ENCODE results near the gene SHANK2. TPM values are rescaled to one million over a fixed set of nuclear protein-coding genes. Genes with fewer than 3 reads are reported as not detected.
A peak's percentile ranks its signal among the peaks of the same experiment; 100 is the strongest.

Gene SHANK2
- total RNA-seq, 1 donor from 2014 or later, result 11.0 TPM

DNA sequence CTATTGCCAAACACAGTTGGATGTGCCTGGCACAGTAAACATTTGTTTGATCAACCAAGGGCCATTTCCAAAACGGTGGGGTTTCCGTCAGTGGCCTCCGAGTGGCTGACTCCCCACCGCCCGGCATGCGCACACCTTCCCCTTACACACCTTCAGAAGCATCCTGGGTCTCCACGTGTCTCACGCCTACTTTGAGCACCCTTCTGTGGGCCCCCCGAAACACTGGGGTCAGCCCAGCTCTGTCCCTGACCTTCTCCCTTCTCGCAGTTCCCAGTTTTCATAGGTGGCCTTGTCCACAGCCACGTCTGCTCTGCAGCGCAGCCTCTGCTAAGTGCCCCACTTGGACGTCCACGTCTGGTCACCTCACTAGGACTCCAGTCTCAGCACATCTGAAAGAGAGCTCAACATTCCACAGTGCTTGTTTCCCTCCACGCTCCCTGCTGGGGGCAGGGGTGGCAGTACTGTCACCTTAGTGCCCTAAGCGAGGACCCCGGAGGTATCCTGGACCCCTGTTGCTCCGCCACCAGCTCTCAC, 13.2 kb upstream of the SHANK2 start:
- intact Hi-C loops (cut with DNase I), result no loop called here
- H3K4me1 ChIP-seq, result no peaks in the 10 kb centered on the region
- no peaks in the 10 kb centered on the region for H3K36me3 ChIP-seq
- H3K27ac ChIP-seq, result no peak overlapping the region
- DNase-seq (ENCODE audit: extremely low spot score in 2 of 2), result peak in 1 of 2 donors; percentile 40
- TF ChIP-seq POLR2A (IDR thresholded peaks at IDR 0.05) (no peak), POLR2AphosphoS5 (IDR thresholded peaks at IDR 0.05; ENCODE audit: insufficient read depth in 1 of 2, low read depth in 1 of 2) (no peak)
- no peaks in the 10 kb centered on the region for H3K9me3 ChIP-seq
- no peak overlapping the region for H3K4me3 ChIP-seq
- H3K27me3 ChIP-seq, result no peaks in the 10 kb centered on the region

DNA sequence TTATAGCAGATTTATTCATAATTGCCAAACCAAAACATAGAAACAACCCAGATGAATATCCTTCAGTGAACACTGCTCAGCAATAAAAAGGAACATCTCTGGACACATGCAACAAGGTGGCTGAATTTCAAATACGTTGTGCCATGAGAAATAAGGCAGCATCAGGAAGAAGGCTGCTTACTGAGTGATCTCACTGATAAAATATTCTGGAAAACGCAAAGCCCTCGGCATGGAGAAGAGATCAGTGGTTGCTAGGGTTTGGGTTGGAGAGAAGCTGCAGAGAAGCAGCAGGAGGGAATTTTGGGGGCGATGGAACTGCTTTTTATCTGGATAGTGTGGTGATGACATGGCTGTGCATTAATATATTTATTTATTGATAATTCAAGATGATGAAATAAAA, 11.0 kb upstream of the SHANK2 start:
- no peaks in the 10 kb centered on the region for H3K9me3 ChIP-seq
- TF ChIP-seq CTCF (IDR thresholded peaks at IDR 0.05), result no peak
- H3K36me3 ChIP-seq, result no peaks in the 10 kb centered on the region
- intact Hi-C loops (cut with DNase I), result no loop called here
- DNase-seq (ENCODE audit: extremely low spot score in 2 of 2), result no peak
- no peaks in the 10 kb centered on the region for H3K27me3 ChIP-seq
- H3K4me3 ChIP-seq, result no peak overlapping the region
- H3K27ac ChIP-seq, result no peak overlapping the region
- no peaks in the 10 kb centered on the region for H3K4me1 ChIP-seq

DNA sequence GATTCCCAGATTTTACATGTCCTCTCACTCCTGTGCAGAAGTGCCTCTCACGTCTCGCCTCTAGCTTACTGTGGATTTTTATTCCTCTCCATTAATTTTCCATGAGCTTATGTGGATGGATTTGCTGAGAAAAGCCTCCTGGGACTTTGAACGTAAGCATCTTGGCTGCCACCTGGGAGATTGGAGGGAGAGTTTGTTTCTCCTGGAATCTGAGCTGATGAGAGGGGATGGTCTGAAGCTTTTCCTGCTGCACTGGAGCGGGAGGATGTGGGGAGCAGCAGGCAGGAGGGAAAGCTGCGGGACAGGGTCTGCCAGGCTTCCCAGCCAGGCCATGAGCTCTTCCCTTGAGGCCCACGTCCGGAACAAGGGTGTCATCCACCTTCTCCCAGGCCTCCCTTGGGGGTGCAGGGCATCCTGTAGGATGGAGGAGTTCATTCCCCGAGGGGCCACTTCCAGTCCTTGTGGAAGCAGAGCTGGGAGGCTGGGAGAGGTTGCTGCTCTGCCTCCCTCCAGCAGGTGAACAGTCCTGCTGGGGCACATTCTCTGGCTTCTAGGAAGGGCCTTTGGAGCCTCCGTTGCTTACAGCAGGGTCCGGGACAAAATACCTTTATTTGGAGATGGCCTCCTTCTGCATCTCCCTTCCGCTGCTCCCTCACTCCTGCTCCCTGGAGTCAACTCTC, 3.6 kb upstream of the SHANK2 start:
- Histone ChIP-seq H3K36me3 (no peaks in the 10 kb centered on the region), H3K4me3 (no peak overlapping the region), H3K27ac (no peak overlapping the region), H3K27me3 (peaks cover 6% of the 10 kb centered on the region), H3K4me1 (peaks cover 7% of the 10 kb centered on the region), H3K9me3 (no peaks in the 10 kb centered on the region)
- intact Hi-C loops (cut with DNase I), result no loop called here
- TF ChIP-seq CTCF (IDR thresholded peaks at IDR 0.05), result no peak
- TF ChIP-seq POLR2AphosphoS5 (IDR thresholded peaks at IDR 0.05; ENCODE audit: insufficient read depth in 1 of 2, low read depth in 1 of 2), result no peak
- TF ChIP-seq POLR2A (IDR thresholded peaks at IDR 0.05), result no peak
- DNase-seq (ENCODE audit: extremely low spot score in 2 of 2), result no peak

GRCh38 chr11:71255323-71255722, 2.9 kb upstream of the SHANK2 start:
- no peak overlapping the region for H3K4me3 ChIP-seq
- DNase-seq (ENCODE audit: extremely low spot score in 2 of 2), result no peak
- H3K27me3 ChIP-seq, result peaks cover 6% of the 10 kb centered on the region
- no peak for TF ChIP-seq POLR2AphosphoS5 (IDR thresholded peaks at IDR 0.05; ENCODE audit: insufficient read depth in 1 of 2, low read depth in 1 of 2)
- intact Hi-C loops (cut with DNase I), result no loop called here
- H3K9me3 ChIP-seq, result no peaks in the 10 kb centered on the region
- H3K36me3 ChIP-seq, result no peaks in the 10 kb centered on the region
- H3K4me1 ChIP-seq, result peaks cover 8% of the 10 kb centered on the region
- no peak overlapping the region for H3K27ac ChIP-seq

- intact Hi-C loops (cut with DNase I), result no loop called here
- Histone ChIP-seq H3K27ac (no peak overlapping the region), H3K36me3 (no peaks in the 10 kb centered on the region), H3K27me3 (peaks cover 6% of the 10 kb centered on the region), H3K4me1 (peaks cover 8% of the 10 kb centered on the region), H3K4me3 (no peak overlapping the region), H3K9me3 (no peaks in the 10 kb centered on the region)
- TF ChIP-seq POLR2A (IDR thresholded peaks at IDR 0.05) (no peak), POLR2AphosphoS5 (IDR thresholded peaks at IDR 0.05; ENCODE audit: insufficient read depth in 1 of 2, low read depth in 1 of 2) (no peak), CTCF (IDR thresholded peaks at IDR 0.05) (no peak)
- DNase-seq (ENCODE audit: extremely low spot score in 2 of 2), result no peak
These were observed 1.4 kb upstream of the SHANK2 start for GRCh38 chr11:71253794-71254193.
